GM18517 (cell line): ENCODE measurements around the gene UST.

ENCODE experiments used
- ATAC-seq: cut with Tn5 transposase; IDR thresholded peaks from one replicate; pipeline ENCODE4 v1.9.1; 2021; ENCODE audit warnings: mild to moderate bottlenecking, moderate library complexity; ENCODE audit not compliant: unreplicated experiment

The UST gene

DNA sequence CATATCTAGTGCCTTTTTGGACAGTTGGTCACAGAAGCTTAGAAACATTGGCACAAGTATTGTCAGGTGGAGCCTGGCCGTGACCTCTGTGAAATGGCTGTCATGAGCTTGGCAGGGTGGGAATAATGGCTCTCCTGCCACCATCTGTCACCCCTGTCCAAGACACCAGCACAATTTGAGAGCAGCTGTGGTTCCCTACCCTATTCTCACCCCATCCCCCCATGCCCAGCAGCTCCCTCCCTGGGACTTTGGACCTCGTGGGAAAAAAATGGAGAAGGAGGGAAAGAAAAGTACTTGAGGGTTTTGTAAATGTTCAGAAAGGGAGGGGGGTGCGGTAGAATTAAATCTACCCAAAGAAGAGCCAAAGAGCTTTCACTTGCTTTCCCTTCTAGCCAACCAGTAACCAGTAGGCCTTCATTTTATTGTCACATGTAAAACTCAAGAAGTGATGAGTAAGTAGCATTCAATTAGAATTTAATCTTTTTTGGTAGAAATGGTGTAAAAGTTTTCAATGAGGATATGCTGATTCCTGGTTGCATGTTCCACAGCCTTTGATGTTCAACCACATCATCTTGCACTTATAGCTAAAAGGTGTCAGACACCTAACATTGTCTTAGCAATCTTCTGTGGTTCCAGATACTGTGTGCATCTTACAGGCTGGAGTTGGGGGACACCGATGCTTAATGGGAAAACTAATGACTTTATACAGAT, 307.2 kb downstream of the UST start:
- no peak for ATAC-seq

GRCh38 chr6:149054559-149055194, 307.8 kb downstream of the UST start:
- peak; percentile 86 for ATAC-seq

GRCh38 chr6:149055195-149055899, 308.5 kb downstream of the UST start:
- ATAC-seq: no peak

- no peak for ATAC-seq
These were observed 310.1 kb downstream of the UST start for GRCh38 chr6:149056777-149057463.

DNA sequence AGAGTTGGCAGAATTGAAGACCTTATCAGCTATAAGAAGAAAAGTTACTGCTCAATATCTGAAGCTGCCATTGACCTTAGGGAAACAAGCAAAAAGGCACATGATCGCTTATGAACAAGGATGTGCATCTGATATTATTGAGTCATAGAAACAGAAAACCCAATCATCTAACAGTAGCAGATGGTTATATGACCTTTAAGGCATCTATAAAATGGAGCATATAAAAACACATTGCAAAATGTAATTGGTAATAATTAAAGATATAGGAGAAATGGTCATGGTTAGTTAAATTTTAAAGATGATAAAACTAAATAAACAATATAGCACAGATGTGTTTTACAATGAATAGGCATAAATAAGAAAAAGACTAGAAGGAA, 310.6 kb downstream of the UST start:
- no peak for ATAC-seq

GRCh38 chr6:149059557-149059956, 312.7 kb downstream of the UST start:
- no peak for ATAC-seq

DNA sequence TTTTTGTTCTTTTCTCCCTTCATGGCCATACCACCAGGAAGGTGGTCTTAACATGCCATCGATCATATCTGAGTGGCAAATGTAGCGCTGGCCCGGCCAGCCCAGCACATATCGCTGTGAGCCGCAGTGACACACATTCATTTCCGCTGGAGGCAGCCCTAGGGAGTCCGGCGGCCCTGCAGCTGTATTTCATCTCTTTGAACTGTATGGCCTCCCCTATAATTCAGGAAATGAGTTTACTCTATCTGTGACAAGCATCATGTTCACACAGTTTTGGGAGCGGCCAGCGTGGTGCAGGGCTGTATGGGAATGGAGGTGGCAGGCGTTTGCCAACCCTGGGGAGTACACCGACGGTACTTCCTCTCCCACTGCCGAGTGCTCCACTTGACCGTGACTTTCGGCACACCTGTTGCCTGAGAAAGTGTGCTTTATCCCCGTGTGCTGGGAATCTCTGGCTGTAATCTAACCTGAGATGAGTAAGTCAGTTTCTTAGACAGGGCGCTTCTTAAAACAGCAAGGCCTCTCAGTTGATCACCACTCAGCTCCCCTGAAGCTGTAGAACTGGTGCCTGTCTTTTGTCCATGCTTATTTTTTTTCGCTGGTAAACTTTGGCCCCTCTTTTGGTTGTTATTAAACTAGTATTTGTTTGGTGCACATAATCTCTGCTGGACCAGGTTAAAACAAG, 313.6 kb downstream of the UST start:
- ATAC-seq: peak; percentile 83

DNA sequence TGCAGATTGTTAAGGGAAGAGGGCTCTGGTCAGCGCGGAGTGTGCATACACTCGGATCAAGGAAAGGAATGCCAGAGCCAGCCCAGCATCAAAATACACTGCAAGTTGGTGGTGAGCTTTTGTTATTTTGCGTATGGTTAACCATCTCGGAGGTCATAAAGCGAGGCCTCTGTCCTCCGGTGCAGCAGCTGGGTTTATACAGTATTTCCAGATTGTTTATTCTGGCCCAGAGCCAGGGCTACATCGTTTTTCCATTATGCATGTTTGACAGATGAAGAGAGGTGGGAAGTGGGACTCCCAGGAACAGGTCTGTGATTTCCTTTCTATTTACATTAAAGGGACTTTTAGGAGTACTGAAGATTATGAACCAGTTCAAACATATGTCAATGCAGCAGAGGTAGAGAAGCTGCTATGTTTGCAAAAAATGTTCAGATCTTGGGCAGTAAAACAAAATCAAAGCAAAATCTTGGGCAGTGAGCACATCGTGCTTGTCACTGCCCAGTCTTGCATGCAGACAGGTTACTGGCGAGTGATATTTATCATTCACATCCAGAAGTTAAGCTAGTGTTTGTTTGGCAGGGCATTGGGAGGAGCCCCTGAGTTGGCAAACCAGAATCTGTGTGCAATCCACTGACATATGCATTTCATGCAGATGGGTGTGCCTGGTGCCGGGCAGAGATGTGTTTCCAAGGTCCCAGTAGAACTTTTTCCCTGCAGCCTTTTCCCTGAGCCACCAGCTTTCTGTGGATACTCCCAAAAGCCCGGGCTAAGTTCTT, 314.3 kb downstream of the UST start:
- ATAC-seq: no peak

GRCh38 chr6:149061930-149062329, 315.1 kb downstream of the UST start:
- no peak for ATAC-seq

DNA sequence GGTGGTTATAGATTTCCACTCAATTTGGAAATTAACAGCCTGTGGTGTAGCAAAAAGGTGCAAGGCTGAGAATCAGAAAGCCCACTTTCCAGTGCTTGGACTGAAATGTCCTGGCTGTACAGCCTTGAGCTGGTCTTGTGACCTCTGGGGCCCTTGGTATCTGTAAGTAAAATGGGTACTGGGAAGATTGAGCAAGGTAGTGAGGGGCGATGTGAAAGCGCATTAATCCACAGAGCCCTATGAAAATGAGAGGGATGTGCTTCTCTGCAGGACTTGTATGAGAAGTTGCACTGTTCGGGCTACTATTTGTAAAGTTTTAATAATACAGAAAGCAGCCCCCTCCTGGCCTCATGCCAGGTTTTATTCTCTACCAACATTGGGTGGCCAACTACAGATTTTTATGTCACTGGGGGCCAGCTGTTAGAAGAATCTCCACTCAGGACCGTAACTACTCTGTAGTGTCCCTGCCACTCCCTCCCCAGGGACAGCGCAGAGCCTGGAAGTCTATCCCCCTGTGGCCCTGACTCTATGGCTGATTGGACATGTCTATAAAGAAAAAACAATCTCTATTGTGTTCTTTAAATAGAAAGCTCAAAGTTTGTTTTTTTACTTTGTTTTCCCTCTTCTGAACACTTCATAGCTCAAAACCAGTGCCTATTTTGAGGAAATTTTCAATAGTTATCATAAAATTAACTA, 316.0 kb downstream of the UST start:
- no peak for ATAC-seq

DNA sequence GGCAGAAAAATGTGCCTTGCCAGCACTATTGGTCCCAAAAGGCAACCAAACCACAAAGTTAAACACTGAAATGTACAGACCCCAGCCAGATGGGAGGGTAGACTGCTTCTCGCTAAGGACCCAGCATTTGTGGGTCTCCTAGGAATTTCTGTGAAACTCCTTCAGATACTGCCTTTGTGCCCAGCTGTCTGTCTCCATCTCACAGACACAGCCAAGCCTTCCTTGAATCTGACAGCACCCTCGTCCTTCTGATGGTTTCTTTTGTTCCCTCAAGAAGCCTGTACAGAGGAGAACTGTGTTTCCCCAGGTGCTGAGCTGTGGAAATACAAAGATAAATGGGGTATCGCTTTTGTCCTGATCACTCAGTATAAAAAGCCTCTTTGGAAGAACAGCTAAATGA, 316.6 kb downstream of the UST start:
- ATAC-seq: no peak

DNA sequence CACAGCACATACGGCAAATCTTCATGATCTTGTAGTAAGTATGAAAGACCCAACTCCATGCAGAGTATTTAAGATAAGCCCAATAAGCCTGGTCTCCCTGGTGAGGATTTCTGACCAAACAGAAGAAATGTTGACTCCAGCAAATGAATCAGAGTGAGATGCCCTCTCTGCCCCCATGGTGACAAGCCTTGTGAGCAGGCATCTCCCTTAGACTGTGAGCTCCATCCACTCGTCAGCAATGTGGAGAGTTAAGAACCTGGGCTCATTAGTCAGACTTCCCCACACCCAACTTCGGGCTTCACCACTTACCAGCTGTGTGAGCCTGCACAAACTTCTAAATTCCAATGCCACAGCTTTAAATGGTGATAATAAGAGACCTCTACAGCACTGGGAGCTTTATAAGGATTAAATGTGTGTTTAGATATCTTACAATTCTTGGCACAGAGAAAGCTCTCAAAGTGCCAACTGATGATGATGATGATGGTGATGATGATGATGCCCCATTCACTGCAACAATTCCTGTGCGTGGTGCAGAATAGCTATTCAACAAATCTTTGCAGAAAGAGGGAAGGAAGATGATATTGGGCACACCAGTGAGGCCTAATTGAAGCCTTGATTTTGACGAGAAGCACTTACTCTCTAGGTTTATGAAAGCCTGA, 317.3 kb downstream of the UST start:
- no peak for ATAC-seq

DNA sequence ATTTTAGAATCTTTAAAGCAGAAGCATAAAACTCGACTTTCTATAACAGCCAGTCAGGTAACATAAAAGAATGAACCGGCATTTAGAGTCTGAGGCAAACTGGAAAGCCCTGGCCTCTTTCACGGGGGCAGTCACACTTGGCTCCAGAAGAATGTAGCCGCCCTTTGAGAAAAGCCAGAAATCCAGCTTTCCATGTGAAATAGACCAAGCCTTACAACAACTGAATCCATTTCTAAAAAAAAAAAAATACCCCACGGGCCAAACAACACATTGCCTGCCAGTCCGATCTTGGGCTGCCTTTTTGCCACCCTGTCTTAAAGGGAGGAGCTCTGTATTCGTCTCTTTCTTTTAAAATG, 317.8 kb downstream of the UST start:
- ATAC-seq: no peak

- no peak for ATAC-seq
These were observed 318.3 kb downstream of the UST start for GRCh38 chr6:149065121-149065520.

DNA sequence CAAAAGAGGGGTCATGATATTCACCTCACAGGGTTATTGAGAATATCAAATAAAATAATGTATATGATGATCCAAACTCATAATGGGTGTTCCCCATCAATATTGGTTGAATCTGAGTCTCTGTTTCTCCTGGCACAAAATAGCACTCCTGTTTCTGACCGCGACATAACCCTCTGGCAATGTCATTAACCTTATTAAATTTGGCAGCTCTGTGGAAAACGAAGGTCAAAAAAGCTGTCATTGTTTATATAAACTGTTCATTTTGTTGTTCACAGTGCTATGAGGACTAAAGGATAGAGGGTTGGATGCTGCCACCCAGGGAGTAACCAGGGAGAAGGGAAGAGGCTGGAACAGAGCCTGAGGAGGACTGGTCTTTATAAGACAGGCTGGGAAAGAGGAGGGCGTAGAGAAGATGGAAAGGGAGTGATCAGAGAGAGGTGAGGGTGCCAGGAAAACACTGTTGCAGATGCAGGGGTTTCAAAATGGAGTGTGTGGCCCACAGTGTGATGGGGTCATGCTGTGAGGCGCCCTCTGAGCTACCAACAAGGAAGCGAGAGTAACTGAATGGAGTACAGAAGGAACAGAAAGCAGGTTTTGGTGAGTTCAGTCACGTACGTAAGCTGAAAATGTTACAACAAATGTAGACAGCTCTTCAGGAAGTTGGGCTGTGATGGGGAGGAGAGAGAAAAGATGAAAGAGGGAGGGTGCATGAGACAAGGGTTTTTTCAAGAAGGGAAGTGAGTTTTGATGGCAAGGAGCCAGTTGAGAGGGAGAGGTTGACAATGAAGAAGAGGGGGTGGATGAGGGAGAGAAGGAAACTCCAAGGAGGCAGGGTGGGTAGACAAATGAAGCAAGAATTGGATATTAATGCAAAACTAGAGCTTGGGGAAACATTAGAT, 319.1 kb downstream of the UST start:
- peak; percentile 98 for ATAC-seq

GRCh38 chr6:149071997-149072396, 325.2 kb downstream of the UST start:
- no peak for ATAC-seq

GRCh38 chr6:149074832-149075258, 328.0 kb downstream of the UST start:
- no peak for ATAC-seq
